HG02938 (cell line): Measurements from ENCODE around the gene ZNF595.
"Not testable (repeated sequence)": the region's sequence is repeated elsewhere in the genome, so short reads cannot be mapped to it uniquely, and the experiment has no call there.

Experiments used
- ATAC-seq: cut with Tn5 transposase; IDR thresholded peaks from one replicate; pipeline ENCODE4 v1.9.1; 2021; ENCODE audit warnings: mild to moderate bottlenecking, moderate library complexity; ENCODE audit not compliant: unreplicated experiment

The ZNF595 gene

DNA sequence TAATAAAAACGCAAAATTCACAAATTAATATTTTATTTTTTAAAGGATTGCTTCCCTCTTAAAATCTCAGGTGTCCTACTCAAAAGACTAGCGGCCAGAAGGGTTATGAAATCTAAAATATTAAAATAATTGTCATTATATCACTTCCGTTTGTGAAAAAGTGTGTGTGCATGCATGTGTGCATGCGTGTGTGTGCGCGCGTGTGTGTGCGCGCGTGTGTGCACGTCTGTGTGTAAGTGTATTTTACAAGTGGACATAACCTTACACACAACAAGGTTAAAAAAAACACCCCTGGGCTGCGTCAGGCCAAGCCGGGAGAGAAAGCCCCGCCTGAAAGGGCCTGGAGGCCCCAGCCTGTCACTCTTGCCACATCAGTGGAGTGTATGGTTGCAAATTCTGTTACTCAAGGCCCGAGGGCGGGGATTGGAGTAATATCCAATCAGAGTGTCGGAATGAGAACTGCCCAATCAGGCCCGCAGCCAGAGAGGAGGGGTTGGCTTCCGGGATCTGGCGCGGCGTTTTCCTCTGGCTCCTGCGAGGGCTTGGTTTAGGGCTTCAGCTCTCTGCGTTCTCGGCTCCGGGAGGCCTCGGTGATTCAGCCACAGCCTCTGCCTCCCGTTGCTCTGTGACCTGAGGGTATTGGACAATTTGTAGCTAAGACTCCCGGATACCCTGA lies at the start of gene ZNF595:
TSS of gene ZNF595 (plus strand) at position 518 of the 676 bp plus-strand sequence. CDS start 168 bp downstream, outside the sequence.
- ATAC-seq, result not testable (repeated sequence)

DNA sequence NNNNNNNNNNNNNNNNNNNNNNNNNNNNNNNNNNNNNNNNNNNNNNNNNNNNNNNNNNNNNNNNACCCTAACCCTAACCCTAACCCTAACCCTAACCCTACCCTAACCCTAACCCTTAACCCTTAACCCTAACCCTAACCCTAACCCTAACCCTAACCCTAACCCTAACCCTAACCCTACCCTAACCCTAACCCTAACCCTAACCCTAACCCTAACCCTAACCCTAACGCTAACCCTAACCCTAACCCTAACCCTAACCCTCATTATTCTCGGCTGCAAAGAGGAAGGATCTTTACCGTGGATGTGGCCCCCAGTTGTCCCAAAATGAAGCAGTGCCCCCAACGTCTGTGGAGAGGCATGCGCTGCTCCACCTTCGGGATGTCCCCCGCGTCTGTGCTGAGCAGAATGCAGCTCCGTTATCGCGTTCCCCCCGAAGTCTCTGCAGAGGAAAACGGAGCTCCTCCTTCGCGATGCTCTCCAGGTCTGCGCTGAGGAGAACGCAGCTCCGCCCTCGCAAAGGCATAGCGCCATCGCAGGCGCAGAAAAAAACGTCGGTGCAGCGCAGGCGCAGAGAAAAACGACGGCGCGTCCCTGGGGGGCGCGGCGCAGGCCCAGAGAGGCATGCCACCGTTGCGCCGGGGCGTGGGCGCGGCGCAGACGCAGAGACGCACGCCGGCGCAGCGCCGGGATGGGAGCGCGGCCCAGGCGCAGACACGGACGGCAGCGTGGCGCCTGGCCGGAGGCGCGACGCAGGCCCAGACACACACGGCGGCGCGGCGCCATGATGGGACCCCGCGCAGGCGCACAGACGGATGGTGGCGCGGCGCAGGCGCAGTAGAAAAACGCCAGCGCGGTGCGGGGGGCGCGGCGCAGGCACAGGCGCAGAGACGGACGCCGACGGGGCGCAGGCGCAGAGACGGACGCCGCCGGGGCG lies 42.9 kb upstream of the ZNF595 start:
- ATAC-seq, result not testable (repeated sequence)

DNA sequence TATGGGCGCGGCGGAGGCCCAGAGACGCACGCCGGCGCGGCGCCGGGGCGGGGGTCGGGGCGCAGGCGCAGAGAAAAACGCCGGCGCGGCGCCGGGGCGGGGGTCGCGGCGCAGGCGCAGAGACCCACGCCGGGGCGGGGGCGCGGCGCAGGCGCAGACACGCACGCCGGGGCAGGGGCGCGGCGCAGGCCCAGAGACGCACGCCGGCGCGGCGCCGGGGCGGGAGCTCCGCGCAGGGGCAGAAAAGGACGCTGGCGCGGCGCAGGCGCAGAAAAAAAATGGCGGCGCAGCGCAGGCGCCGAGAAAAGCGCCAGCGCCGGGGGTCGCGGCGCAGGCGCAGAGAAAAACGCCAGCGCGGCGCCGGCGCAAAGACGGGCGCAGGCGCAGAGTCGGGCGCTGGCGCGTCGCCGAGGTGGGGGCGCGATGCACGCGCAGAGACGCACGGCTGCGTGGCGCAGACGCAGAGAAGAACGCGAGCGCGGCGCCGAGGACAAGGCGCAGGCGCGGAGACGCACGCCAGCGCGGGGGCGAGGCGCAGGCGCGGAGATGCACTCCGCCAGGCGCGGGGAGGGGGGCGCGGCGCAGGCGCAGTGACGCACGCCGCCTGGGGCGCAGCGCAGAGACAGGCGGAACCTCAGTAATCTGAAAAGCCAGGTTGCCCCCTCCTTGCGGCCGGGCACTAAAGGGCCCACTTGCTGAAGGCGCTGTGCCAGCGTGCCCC lies 41.9 kb upstream of the ZNF595 start:
- ATAC-seq, result not testable (repeated sequence)

DNA sequence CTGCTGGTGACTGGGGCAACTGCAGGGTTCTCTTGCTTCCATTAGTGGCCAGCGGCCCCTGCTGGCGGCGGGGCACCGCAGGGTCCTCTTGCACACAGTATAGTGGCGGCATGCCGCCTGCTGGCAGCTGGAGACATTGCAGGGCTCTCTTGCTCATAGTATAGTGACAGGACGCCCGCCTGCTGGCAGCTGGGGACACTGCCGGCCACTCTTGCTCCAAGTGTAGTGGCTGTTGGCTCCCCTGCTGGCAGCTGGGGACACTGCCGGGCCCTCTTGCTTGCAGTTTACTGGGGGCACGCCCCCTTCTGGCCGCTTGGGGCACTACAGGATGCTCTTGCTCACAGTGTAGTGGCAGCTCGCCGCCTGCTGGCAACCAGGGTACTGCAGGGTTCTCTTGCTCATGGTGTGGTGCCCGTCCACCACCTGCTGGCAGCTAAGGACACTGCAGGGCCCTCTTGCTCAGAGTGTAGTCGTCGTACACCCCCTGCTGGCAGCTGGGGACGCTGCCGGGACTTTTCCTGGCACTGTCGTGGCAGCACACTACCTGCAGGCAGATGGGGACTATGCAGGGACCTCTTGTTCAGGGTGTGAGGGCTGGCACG lies 41.2 kb upstream of the ZNF595 start:
- ATAC-seq, result peak; percentile 79

DNA sequence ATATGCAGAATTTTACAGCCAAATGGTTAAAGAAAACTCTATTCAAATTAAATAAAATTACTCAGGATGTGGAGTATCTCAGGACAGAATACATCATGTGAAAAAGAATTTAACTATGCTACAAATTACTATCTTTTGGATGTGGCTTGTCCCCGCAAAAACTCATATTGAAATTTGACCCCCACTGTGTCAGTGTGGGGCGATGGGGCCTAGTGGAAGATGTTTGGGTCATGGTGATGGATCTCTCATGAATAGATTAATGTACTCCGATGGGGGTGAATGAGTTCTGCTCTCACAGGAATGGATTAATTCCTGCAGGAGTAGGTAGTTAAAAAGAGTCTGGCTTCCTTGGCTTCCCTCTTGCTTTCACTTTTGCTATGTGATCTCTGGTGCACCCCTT lies 35.0 kb upstream of the ZNF595 start:
- ATAC-seq, result not testable (repeated sequence)

DNA sequence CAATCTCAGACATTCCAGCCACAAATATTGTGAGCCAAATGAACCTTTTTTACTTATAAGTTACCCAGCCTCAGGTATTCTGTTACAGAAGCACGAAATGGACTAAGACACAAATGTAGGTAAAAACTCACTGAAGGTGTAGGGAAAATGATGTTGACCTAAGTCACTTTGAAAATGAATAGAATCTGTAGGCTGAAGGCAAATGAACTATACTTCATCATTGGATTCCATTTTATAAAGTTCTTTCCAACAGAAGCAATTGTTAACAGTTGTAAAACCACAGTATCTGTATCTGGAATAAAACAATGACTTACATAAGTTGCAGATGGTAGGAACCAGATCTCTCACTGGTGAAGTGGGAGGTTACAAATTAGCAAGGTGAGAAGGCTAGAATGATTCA lies 34.5 kb upstream of the ZNF595 start:
- not testable (repeated sequence) for ATAC-seq

DNA sequence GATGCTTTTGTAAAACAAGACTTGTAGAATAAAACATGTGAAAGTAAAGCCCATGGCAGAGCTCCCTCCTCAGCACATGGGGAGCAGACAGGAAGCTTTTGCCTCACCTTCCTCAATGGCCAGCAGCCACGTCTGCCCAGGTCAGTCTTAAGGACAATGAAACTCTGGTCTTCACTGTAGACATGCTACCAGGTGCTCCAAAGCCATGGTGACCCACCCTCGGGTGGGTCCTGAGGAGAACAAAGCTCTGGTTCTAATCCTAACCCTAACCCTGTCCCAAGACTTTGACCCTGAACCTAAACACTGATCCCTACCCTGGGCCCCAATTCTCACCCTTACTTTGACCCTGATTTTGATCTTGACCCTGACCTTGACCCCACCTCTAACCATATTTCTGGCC lies 30.2 kb upstream of the ZNF595 start:
- ATAC-seq, result not testable (repeated sequence)

DNA sequence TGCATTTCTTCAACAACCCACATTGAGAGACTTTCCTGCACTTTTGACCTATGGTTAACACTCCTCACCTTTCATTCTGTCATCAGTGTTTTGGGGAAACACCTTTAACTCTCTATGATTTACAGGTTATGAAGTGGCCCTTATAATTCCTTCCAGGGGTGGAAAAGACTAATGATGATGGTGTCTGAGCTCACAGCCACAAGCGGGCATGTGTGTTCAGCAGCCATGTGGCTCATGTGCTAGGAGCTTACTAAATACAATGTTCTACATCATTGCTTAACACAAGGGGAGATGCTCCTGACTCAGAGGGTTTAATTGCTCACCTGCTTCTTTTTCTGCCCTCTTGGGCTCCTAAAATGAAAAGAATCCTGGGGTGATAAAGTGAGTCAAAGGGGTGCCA lies 28.8 kb upstream of the ZNF595 start:
- ATAC-seq, result not testable (repeated sequence)

DNA sequence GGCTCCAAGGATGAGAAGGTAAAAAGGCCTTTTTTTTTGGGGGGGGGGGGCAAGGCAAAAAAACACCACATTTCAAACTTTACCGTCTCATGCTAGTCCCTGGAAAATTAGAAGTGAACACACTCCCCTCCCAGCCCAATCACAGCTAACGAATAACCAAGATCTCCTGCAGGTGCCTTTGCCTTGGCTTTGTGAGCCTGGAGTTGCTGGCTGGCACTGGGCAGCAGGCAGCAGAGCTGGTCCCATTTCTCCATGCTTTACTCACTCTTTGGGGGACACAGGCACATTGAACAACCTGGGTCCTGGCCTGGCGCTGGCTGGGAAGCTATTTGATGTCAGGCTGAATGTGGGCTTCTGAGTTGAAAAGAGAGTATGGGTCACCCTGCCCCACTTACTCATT lies 25.6 kb upstream of the ZNF595 start:
- ATAC-seq, result not testable (repeated sequence)

DNA sequence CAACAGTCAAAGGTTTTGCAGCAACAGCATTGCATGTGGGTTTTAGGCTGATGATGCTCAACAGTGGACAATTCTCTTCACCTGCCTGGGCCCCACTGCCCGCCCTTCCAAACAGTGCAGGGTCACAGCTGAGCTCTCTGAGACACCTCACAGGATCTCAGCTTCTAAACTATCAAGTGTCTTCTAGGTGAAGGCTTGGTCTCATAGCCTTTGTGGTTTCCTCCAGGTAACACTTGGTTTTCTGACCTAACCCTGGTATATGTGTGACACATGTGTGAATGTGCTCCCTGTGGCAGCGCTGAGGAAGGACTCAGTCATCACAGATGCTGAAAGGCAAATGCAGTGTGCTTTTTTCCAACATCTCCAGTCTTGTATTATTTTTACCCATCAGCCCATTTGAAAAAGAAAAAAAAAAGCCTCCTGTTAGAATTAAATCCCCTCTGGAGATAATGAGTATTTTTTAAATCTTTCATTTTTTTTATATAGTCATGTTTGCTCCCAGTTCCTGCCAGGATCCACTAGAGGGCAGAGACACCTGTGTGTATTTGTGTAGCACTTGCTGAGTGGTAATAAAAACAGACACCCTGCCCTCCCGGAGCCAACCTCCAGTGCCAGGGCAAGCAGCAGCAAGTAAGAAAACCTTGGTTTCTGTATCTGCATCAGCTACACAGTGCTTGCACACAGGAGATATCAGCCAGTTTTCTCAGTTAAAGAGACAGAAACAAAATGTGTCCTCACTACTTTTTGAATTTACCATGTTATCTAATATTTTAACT lies 24.2 kb upstream of the ZNF595 start:
- not testable (repeated sequence) for ATAC-seq

DNA sequence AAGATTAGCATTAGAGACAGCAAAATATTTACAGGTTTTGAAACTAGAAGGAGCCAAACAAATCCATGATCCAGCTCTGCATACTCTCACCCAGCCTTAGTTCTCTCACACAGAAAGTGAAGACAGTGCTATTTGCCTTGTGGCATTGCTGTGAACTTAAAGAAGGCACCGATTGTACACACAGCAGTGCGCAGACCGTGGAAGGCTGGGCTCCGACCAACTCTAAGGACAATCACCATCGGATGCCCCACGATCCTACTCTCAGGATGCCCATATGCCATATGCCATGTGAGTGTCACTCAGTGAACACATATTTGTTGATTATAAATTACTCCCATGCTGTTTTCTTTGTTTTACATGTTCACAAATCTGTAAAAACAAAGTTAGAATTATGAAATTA lies 19.8 kb upstream of the ZNF595 start:
- ATAC-seq, result not testable (repeated sequence)

DNA sequence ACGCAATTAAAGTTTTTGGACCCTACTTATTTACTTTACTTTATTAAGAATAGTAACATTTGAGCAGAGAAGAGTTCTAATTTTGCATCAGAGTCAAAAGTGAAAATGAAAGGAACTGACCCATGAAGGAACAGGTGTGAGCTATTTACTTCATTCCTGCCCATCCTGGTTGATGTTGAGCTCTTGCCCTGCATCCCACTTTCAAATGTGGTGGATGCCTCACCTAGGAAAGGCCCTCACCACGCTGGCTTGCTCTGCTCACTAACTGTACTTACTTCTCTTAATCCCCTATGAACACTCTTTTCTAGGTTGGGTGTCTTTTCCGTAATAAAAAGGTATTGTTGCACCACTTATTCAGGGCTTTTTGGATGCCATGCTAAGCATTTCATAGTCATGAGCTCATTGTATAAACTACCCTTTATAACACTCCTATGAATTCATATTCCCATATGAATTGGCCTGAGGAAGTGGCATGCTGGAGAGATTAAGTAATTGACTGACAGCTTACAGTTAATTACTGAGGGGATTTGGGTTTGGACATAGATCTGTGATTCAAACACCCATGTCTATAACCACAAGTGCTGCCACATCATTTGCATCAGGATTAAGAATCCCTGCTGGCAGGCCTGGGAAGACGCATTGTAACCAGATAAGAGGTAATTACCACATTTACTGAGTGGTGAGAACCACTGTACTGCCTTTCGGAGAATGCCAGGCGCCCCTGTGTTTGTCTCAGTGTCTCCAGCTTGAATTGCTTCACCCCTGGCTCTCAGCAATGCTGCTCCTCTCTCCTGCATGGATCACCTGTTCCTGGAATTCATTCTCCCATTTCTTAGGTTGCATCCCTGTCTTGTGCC lies 16.3 kb upstream of the ZNF595 start:
- ATAC-seq, result not testable (repeated sequence)

DNA sequence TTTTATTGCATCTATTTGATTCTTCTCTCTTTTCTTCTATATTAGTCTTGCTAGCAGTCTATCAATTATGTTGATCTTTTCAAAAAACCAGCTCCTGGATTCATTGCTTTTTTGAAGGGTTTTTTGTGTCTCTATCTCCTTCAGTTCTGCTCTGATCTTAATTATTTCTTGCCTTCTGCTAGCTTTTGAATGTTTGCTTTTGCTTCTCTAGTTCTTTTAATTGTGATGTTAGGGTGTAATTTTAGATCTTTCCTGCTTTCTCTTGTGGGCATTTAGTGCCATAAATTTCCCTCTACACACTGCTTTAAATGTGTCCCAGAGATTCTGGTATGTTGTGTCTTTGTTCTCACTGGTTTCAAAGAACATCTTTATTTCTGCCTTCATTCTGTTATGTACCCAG lies 14.9 kb upstream of the ZNF595 start:
- ATAC-seq, result not testable (repeated sequence)

DNA sequence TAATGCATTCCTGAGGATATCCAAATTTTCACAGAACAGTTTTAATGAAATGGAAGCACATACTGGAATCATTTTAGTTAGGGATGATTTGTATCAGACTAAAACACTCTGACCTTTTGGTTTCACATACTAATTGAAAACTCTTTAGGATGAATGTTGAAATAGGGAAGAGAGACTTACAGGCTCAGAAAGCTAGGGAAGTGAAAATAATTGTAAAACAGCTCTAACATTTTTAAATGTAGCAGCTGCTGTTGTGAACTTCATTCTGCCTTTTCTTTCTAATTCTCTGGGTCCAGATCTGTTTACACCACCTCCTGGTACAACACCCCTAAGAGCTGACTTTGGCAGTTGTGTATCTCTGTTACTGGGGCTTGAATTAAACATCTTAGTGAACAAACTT lies 9.7 kb upstream of the ZNF595 start:
- ATAC-seq, result not testable (repeated sequence)

DNA sequence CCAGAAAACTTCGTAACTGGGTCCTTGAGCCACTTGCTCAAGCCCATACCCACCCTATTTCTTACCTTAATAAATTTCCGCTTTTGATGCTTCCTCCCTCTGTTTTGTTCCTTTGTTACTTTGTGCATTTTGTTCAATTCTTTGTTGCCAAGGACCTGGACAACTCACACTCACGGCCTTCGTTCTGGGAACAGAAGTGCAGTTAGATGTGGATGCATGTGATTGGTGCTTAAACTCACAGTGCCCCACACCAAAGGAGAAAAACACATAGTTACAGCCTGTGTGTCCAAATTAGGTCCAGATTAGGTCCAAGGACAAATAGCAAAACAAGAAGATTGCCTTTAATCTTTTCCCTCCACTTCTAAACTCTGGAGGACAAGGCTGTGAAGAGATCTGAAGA lies 1.9 kb upstream of the ZNF595 start:
- ATAC-seq, result peak; percentile 10

DNA sequence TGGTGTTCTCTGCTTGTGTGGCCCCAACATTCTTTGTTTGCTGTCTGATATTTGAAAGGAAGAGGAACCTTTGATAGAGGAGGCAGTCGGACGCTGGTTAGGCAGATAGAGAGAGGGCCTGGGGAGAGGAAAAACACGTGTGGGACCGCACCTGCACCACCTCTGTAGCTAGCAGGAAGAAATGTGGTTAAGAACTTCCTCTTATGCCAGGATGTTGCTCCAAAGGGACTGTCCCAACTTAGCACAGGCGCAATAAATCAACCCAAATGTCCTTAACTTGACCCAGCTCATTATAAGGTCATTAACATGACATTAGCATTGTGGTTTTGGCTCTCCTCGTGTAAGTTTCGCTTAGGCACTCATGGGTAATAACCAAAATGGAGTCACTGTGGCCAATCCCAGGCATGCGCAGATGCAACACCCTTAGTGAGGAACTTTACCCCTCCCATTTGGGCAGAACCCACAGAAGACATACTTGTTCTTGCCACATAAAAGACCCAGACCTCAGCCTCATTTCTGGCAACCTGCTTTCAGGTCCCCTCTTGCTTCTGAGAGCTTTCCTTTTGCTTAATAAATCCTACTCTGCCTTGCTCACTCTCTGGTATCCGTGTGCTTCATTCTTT lies 1.4 kb upstream of the ZNF595 start:
- ATAC-seq, result peak; percentile 70

DNA sequence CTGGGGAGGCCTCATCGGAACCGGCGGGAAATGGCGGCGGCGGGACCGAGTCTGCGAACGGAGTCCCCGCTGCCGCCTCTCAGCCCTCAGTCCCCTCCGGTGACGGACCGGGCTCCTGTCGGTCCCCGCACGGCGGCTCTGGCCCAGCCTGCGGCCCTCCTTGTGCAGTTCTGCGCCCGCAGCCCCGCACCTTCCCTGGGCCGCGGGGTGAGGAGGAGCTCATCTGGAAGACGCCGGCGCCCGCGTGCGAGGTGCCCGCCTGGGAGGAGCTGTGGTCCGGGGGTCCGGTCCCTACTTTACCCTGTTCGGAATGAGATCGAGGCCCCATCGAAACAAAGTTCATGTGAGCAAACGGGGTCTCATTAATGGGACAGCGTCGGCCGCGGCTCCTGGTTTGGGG lies 400 bp downstream of the ZNF595 start:
- ATAC-seq, result not testable (repeated sequence)

DNA sequence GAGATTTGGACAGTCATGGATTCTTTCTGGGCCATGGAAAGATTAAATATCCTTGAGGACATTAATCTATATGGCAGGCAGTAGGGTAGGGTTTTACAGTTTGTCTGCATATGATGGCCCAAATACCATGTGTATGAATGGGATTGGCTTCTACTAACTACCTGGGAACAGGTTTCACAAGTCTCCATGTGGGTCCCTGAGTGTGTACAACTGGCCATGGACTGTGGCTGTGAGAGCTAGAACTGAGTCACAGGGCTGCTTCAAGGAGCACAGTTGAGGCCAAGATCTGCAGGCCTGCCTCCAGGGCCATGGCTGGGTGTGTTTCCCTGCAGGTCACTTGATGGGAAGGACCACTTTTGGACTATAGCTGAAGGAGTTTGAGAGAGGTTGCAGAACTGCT lies 11.6 kb downstream of the ZNF595 start:
- ATAC-seq, result not testable (repeated sequence)

DNA sequence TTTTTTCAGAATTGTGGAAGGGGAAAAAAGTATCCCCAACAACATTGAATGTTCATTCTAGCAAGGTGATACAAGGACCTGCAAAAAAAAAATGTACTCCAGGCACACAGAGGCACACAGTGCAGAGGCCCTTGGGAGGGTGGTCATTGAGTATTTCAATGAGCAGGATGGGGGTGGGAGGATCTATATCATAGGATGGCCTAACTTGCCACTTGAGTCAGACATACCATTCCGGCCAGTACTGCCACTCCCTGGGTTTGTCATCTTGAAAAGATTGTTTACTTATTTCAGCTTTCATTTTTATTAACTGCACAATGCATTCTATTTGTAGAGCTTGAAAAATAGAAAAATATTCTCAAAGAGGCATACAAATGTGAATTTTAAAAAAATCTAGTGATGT lies 18.7 kb downstream of the ZNF595 start:
- no peak for ATAC-seq
